Measurements from ENCODE around the gene VAV3.

VAV3 gene

DNA sequence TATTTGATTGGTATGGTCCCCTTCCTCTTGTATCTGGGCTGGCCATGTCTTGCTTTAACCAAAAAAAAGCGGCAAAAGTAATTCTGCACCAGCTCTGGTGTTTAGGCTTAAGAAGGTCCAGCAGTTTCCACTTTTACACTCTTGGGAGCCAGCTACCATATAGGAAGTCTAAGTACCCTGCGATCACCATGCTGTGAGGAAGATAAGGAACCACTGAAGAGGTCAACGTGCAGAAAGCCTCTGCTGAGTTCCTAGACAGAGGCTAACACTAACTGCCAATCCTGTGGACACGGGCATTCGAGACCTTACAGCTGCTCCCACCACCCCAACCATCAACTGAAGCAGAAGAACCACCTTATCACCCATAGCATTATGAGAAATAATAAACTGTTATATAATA, 331.4 kb downstream of the VAV3 start:
- no peak for DNase-seq (ENCODE audit: low read depth in 1 of 2, low spot score in 1 of 2)
- no peak overlapping the region for H3K27ac ChIP-seq (replicated peaks)
- no peaks in the 10 kb centered on the region for H3K27me3 ChIP-seq (ENCODE audit: insufficient read depth, poor library complexity, severe bottlenecking)
- no peak for TF ChIP-seq SPI1 (IDR thresholded peaks at IDR 0.05; ENCODE audit: borderline replicate concordance, low read depth)
- TF ChIP-seq, protein P1, sequence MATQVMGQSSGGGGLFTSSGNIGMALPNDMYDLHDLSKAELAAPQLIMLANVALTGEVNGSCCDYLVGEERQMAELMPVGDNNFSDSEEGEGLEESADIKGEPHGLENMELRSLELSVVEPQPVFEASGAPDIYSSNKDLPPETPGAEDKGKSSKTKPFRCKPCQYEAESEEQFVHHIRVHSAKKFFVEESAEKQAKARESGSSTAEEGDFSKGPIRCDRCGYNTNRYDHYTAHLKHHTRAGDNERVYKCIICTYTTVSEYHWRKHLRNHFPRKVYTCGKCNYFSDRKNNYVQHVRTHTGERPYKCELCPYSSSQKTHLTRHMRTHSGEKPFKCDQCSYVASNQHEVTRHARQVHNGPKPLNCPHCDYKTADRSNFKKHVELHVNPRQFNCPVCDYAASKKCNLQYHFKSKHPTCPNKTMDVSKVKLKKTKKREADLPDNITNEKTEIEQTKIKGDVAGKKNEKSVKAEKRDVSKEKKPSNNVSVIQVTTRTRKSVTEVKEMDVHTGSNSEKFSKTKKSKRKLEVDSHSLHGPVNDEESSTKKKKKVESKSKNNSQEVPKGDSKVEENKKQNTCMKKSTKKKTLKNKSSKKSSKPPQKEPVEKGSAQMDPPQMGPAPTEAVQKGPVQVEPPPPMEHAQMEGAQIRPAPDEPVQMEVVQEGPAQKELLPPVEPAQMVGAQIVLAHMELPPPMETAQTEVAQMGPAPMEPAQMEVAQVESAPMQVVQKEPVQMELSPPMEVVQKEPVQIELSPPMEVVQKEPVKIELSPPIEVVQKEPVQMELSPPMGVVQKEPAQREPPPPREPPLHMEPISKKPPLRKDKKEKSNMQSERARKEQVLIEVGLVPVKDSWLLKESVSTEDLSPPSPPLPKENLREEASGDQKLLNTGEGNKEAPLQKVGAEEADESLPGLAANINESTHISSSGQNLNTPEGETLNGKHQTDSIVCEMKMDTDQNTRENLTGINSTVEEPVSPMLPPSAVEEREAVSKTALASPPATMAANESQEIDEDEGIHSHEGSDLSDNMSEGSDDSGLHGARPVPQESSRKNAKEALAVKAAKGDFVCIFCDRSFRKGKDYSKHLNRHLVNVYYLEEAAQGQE (IDR thresholded peaks at IDR 0.05; ENCODE audit: insufficient replicate concordance, low read depth) = no peak
- TF ChIP-seq POLR2AphosphoS5 (IDR thresholded peaks at IDR 0.05; ENCODE audit: low read depth) = no peak
- TF ChIP-seq GABPA (IDR thresholded peaks at IDR 0.05; ENCODE audit: low read depth) = no peak
- TF ChIP-seq, protein P2, sequence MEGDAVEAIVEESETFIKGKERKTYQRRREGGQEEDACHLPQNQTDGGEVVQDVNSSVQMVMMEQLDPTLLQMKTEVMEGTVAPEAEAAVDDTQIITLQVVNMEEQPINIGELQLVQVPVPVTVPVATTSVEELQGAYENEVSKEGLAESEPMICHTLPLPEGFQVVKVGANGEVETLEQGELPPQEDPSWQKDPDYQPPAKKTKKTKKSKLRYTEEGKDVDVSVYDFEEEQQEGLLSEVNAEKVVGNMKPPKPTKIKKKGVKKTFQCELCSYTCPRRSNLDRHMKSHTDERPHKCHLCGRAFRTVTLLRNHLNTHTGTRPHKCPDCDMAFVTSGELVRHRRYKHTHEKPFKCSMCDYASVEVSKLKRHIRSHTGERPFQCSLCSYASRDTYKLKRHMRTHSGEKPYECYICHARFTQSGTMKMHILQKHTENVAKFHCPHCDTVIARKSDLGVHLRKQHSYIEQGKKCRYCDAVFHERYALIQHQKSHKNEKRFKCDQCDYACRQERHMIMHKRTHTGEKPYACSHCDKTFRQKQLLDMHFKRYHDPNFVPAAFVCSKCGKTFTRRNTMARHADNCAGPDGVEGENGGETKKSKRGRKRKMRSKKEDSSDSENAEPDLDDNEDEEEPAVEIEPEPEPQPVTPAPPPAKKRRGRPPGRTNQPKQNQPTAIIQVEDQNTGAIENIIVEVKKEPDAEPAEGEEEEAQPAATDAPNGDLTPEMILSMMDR (IDR thresholded peaks at IDR 0.05; ENCODE audit: insufficient read depth, low read length) = no peak
- H3K4me3 ChIP-seq (replicated peaks; ENCODE audit: insufficient read depth, low read length) = no peak overlapping the region

DNA sequence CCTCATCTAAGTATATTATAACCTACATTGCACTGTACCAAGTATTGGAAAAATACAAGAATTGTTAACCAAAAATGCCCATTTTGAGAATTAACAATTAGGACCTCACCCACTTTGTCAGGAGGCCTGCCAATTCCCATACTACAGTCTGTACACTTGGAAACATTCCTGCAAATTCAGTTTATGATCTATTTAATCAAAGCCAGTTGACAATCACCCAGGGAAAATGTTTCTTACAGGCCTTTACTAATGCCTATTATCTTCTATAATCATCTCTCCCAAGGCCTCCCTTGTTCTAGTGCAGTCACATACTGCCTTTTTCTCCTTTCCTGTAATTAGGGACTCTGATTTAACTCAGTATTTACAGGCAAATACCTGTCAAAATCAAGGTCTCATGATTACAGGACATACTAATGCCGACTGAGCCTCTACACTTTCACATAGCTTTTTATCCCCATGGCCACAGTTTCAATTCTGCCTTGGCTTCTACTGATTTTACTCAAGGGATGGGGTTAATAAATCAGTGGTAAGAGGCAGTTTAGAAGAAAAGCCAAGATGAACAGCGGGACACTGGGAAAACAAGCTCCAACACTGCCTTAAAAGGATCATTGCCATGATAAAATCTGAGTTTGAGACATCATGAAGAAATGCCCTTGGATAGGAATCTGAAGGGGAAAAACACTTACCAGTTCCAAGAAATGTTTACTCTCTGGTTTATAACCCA, 338.7 kb downstream of the VAV3 start:
- no peak for DNase-seq (ENCODE audit: low read depth in 1 of 2, low spot score in 1 of 2)
- H3K27me3 ChIP-seq (ENCODE audit: insufficient read depth, poor library complexity, severe bottlenecking) = no peaks in the 10 kb centered on the region
- TF ChIP-seq, protein P1 (IDR thresholded peaks at IDR 0.05; ENCODE audit: insufficient replicate concordance, low read depth) = no peak
- TF ChIP-seq POLR2AphosphoS5 (IDR thresholded peaks at IDR 0.05; ENCODE audit: low read depth) = no peak
- TF ChIP-seq GABPA (IDR thresholded peaks at IDR 0.05; ENCODE audit: low read depth) = no peak
- no peak for TF ChIP-seq SPI1 (IDR thresholded peaks at IDR 0.05; ENCODE audit: borderline replicate concordance, low read depth)
- TF ChIP-seq, protein P2 (IDR thresholded peaks at IDR 0.05; ENCODE audit: insufficient read depth, low read length) = no peak
- H3K27ac ChIP-seq (replicated peaks) = no peak overlapping the region
- H3K4me3 ChIP-seq (replicated peaks; ENCODE audit: insufficient read depth, low read length) = no peak overlapping the region

DNA sequence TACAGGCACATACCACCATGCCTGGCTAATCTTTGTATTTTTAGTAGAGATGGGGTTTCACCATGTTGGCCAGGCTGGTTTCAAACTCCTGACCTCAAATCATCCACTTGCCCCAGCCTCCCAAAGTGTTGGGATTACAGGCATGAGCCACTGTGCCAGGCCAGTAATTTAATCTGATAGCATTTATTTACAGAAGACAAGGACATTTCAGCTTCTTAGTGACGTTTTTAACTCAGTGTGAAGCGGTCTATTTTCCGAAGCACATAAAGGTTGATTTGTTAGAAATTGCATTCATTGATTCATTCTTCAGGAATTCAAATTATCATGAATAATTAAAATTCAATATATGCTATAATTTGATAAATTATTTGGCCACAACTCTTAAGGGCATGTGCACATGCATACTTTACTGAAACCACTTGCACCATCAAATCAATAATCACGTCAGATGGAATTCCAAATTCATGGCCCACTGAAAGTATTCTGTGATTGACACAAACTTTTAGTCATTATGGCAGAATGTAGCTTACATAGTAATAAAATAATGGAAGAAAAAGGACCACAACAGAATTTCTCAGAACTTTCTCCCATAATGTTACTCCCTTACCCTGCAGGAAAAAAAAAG, 339.5 kb downstream of the VAV3 start:
- Histone ChIP-seq H3K27ac (replicated peaks) (no peak overlapping the region), H3K27me3 (ENCODE audit: insufficient read depth, poor library complexity, severe bottlenecking) (no peaks in the 10 kb centered on the region), H3K4me3 (replicated peaks; ENCODE audit: insufficient read depth, low read length) (no peak overlapping the region)
- DNase-seq (ENCODE audit: low read depth in 1 of 2, low spot score in 1 of 2) = no peak
- TF ChIP-seq, protein P2 (IDR thresholded peaks at IDR 0.05; ENCODE audit: insufficient read depth, low read length) = no peak
- no peak for TF ChIP-seq SPI1 (IDR thresholded peaks at IDR 0.05; ENCODE audit: borderline replicate concordance, low read depth)
- TF ChIP-seq, protein P1 (IDR thresholded peaks at IDR 0.05; ENCODE audit: insufficient replicate concordance, low read depth) = no peak
- TF ChIP-seq POLR2AphosphoS5 (IDR thresholded peaks at IDR 0.05; ENCODE audit: low read depth) = no peak
- no peak for TF ChIP-seq GABPA (IDR thresholded peaks at IDR 0.05; ENCODE audit: low read depth)
